Measurements from ENCODE around the gene RSU1.

RSU1 gene

GRCh38 chr10:16799621-16800020, 17.6 kb downstream of the RSU1 start:
- H3K9me2 ChIP-seq (ENCODE audit: low read depth, low read length) = no peaks in the 10 kb centered on the region
- peaks cover 6% of the 10 kb centered on the region; the same call in 1 of the 2 replicates for H3K36me3 ChIP-seq (ENCODE audit: insufficient read depth, low read length)
- H3K9ac ChIP-seq (ENCODE audit: low read length) = no peak overlapping the region
- peaks cover 5% of the 10 kb centered on the region; the same call in 1 of the 2 replicates for H3K79me2 ChIP-seq (ENCODE audit: insufficient read depth, low read length)
- no peak overlapping the region for H3K4me3 ChIP-seq (ENCODE audit: low read depth, low read length, poor library complexity, severe bottlenecking)
- TF ChIP-seq CTCF (IDR thresholded peaks at IDR 0.05; ENCODE audit: low read length) (no peak), EZH2 (IDR thresholded peaks at IDR 0.05; ENCODE audit: borderline replicate concordance, low read length) (no peak)
- H3K4me1 ChIP-seq (ENCODE audit: insufficient read depth, low read length, severe bottlenecking) = no peaks in the 10 kb centered on the region
- H2AFZ ChIP-seq (ENCODE audit: low read length) = no peak overlapping the region
- H3F3A ChIP-seq (ENCODE audit: insufficient read depth, low read length) = no peaks in the 10 kb centered on the region
- H3K4me2 ChIP-seq (ENCODE audit: low read length) = no peak overlapping the region
- no peak overlapping the region for H3K27ac ChIP-seq (ENCODE audit: low read depth, low read length, poor library complexity, severe bottlenecking)
- H3K27me3 ChIP-seq (ENCODE audit: insufficient read depth, low read length) = no peaks in the 10 kb centered on the region
- peaks cover 7% of the 10 kb centered on the region for H3K9me3 ChIP-seq (ENCODE audit: low read length)
- H4K20me1 ChIP-seq (ENCODE audit: insufficient read depth, low read length) = no peaks in the 10 kb centered on the region

DNA sequence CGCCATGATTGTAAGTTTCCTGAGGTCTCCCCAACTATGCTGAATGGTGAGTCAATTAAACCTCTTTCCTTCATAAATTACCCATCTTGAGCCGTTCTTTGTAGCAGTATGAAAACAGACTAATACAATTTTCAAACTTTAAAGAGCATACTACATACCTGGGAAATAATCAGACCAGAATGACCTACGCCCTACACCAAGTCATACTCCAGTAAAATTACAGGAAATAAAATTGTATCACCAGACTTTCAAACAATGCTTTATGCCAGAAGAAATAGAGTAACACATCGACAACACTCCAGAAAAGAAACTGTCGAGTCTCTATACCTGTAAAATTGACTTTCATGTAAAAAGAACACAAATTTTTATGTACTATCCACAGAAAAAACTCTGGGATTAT, 18.7 kb downstream of the RSU1 start:
- Histone ChIP-seq H3K27ac (ENCODE audit: low read depth, low read length, poor library complexity, severe bottlenecking) (no peak overlapping the region), H3K36me3 (ENCODE audit: insufficient read depth, low read length) (0 out of 2 replicates have a peak, but pooled peaks cover 6% of the 10 kb centered on the region), H3K9ac (ENCODE audit: low read length) (no peak overlapping the region), H3F3A (ENCODE audit: insufficient read depth, low read length) (no peaks in the 10 kb centered on the region), H3K9me3 (ENCODE audit: low read length) (peaks cover 7% of the 10 kb centered on the region), H3K9me2 (ENCODE audit: low read depth, low read length) (no peaks in the 10 kb centered on the region), H4K20me1 (ENCODE audit: insufficient read depth, low read length) (no peaks in the 10 kb centered on the region), H3K4me1 (ENCODE audit: insufficient read depth, low read length, severe bottlenecking) (no peaks in the 10 kb centered on the region), H3K4me3 (ENCODE audit: low read depth, low read length, poor library complexity, severe bottlenecking) (no peak overlapping the region), H2AFZ (ENCODE audit: low read length) (no peak overlapping the region), H3K79me2 (ENCODE audit: insufficient read depth, low read length) (peaks cover 5% of the 10 kb centered on the region; the same call in 1 of the 2 replicates), H3K27me3 (ENCODE audit: insufficient read depth, low read length) (no peaks in the 10 kb centered on the region), H3K4me2 (ENCODE audit: low read length) (no peak overlapping the region)
- no peak for TF ChIP-seq EZH2 (IDR thresholded peaks at IDR 0.05; ENCODE audit: borderline replicate concordance, low read length)
- no peak for TF ChIP-seq CTCF (IDR thresholded peaks at IDR 0.05; ENCODE audit: low read length)

- Histone ChIP-seq H3K4me1 (ENCODE audit: insufficient read depth, low read length, severe bottlenecking) (no peaks in the 10 kb centered on the region), H3K4me2 (ENCODE audit: low read length) (no peak overlapping the region), H3K9ac (ENCODE audit: low read length) (no peak overlapping the region), H3F3A (ENCODE audit: insufficient read depth, low read length) (no peaks in the 10 kb centered on the region), H4K20me1 (ENCODE audit: insufficient read depth, low read length) (no peaks in the 10 kb centered on the region), H2AFZ (ENCODE audit: low read length) (no peak overlapping the region), H3K9me3 (ENCODE audit: low read length) (peaks cover 7% of the 10 kb centered on the region), H3K27ac (ENCODE audit: low read depth, low read length, poor library complexity, severe bottlenecking) (no peak overlapping the region), H3K79me2 (ENCODE audit: insufficient read depth, low read length) (peaks cover 7% of the 10 kb centered on the region; the same call in 1 of the 2 replicates), H3K27me3 (ENCODE audit: insufficient read depth, low read length) (no peaks in the 10 kb centered on the region), H3K4me3 (ENCODE audit: low read depth, low read length, poor library complexity, severe bottlenecking) (no peak overlapping the region), H3K36me3 (ENCODE audit: insufficient read depth, low read length) (0 out of 2 replicates have a peak, but pooled peaks cover 6% of the 10 kb centered on the region), H3K9me2 (ENCODE audit: low read depth, low read length) (no peaks in the 10 kb centered on the region)
- TF ChIP-seq CTCF (IDR thresholded peaks at IDR 0.05; ENCODE audit: low read length) (no peak), EZH2 (IDR thresholded peaks at IDR 0.05; ENCODE audit: borderline replicate concordance, low read length) (no peak)
Measured at GRCh38 chr10:16795410-16796073, 21.7 kb downstream of the RSU1 start.

Data from OCI-LY1 (cell line).